ENCODE measurements around the gene ZSCAN16. TPM values are rescaled to one million over a fixed set of nuclear protein-coding genes. Genes with fewer than 3 reads are reported as not detected.

ZSCAN16 gene
- total and polyA plus RNA-seq, 2 experiments from 2014 or later = 4.7 to 12.9 TPM

DNA sequence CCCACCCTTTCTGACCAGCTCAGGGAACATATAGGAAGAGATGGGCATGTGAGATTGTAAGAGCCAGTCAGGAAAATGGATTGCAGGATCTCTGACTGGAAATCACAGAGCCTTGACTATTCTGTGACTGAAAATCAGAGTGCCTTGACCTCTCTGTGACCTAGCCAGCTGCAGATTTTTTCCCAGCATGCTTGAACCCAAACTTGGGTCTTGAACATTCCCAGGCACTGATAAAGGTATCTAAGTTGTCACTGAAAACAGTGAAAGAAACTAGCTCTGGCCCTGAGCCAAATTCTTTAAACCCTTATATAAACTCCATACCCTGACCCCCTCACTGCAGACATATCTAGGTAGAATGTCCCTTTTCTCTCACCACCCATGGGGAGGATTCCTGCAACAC lies 46.4 kb upstream of the ZSCAN16 start (continued):
- TF ChIP-seq, protein P1, sequence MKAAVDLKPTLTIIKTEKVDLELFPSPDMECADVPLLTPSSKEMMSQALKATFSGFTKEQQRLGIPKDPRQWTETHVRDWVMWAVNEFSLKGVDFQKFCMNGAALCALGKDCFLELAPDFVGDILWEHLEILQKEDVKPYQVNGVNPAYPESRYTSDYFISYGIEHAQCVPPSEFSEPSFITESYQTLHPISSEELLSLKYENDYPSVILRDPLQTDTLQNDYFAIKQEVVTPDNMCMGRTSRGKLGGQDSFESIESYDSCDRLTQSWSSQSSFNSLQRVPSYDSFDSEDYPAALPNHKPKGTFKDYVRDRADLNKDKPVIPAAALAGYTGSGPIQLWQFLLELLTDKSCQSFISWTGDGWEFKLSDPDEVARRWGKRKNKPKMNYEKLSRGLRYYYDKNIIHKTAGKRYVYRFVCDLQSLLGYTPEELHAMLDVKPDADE (IDR thresholded peaks at IDR 0.05) = no peak
- TF ChIP-seq JUNB (IDR thresholded peaks at IDR 0.05; ENCODE audit: unreplicated experiment) (no peak), EZH2phosphoT487 (IDR thresholded peaks at IDR 0.05; ENCODE audit: unreplicated experiment) (no peak), NANOG (IDR thresholded peaks at IDR 0.05; ENCODE audit: borderline replicate concordance) (no peak)
- TF ChIP-seq, protein P2, sequence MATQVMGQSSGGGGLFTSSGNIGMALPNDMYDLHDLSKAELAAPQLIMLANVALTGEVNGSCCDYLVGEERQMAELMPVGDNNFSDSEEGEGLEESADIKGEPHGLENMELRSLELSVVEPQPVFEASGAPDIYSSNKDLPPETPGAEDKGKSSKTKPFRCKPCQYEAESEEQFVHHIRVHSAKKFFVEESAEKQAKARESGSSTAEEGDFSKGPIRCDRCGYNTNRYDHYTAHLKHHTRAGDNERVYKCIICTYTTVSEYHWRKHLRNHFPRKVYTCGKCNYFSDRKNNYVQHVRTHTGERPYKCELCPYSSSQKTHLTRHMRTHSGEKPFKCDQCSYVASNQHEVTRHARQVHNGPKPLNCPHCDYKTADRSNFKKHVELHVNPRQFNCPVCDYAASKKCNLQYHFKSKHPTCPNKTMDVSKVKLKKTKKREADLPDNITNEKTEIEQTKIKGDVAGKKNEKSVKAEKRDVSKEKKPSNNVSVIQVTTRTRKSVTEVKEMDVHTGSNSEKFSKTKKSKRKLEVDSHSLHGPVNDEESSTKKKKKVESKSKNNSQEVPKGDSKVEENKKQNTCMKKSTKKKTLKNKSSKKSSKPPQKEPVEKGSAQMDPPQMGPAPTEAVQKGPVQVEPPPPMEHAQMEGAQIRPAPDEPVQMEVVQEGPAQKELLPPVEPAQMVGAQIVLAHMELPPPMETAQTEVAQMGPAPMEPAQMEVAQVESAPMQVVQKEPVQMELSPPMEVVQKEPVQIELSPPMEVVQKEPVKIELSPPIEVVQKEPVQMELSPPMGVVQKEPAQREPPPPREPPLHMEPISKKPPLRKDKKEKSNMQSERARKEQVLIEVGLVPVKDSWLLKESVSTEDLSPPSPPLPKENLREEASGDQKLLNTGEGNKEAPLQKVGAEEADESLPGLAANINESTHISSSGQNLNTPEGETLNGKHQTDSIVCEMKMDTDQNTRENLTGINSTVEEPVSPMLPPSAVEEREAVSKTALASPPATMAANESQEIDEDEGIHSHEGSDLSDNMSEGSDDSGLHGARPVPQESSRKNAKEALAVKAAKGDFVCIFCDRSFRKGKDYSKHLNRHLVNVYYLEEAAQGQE (IDR thresholded peaks at IDR 0.05; ENCODE audit: unreplicated experiment) = no peak

DNA sequence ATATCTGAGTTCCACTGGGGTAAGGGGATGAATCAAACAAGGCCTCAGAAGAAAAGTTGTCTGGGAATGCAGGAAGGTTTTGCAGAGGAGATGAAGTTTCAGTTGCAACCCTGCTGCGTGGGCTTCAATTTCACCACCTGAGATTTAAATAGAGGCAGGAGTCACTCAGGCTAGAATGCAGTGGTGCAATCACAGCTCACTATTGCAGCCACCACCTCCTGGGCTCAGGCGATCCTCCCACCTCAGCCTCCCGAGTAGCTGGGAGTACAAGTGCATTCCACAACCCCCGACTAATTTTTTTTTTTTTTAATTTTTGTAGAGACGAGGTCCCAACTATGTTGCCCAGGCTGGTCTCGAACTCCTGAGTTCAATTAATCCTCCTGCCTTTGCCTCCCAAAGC lies 45.6 kb upstream of the ZSCAN16 start:
- Histone ChIP-seq H3K36me3 (ENCODE audit: insufficient read depth) (peaks cover 2% of the 10 kb centered on the region; the same call in 1 of the 2 replicates), H3K4me3 (no peak overlapping the region), H3K27ac (ENCODE audit: low read depth) (no peak overlapping the region), H3K79me2 (replicated peaks; ENCODE audit: insufficient read depth) (peaks cover 23% of the 10 kb centered on the region), H3K27me3 (ENCODE audit: insufficient read depth) (no peaks in the 10 kb centered on the region), H2AFZ (no peak overlapping the region), H3K4me2 (no peak overlapping the region), H3K4me1 (ENCODE audit: insufficient read depth) (no peaks in the 10 kb centered on the region), H3F3A (replicated peaks; ENCODE audit: low read depth) (no peaks in the 10 kb centered on the region), H3K9me2 (ENCODE audit: insufficient read depth) (0 out of 2 replicates have a peak, but pooled peaks cover 7% of the 10 kb centered on the region), H4K20me1 (replicated peaks; ENCODE audit: insufficient read depth) (no peaks in the 10 kb centered on the region)
- Mint-ChIP-seq H3K4me3 (peak overlapping the region; percentile 29; the same call in 1 of the 3 replicates), H3K36me3 (ENCODE audit: low read depth) (peaks cover 22% of the 10 kb centered on the region), H3K4me1 (peaks cover 4% of the 10 kb centered on the region), H3K9me3 (peaks cover 25% of the 10 kb centered on the region), H3K27me3 (ENCODE audit: insufficient read depth, low read depth, poor library complexity) (peaks cover 14% of the 10 kb centered on the region), H3K27ac (no peak overlapping the region)
- DNase-seq (ENCODE audit: low spot score) = peak; percentile 4
- ATAC-seq = no peak
- no peak for TF ChIP-seq ZNF114 (CRISPR knock-in tag; IDR thresholded peaks at IDR 0.05)
- TF ChIP-seq POLR2AphosphoS5 (IDR thresholded peaks at IDR 0.05; ENCODE audit: low read depth) = no peak
- TF ChIP-seq EZH2 (IDR thresholded peaks at IDR 0.05; ENCODE audit: low read depth, unreplicated experiment) = no peak
- no peak for TF ChIP-seq STAT1 (IDR thresholded peaks at IDR 0.05; ENCODE audit: unreplicated experiment)
- TF ChIP-seq, protein P3, sequence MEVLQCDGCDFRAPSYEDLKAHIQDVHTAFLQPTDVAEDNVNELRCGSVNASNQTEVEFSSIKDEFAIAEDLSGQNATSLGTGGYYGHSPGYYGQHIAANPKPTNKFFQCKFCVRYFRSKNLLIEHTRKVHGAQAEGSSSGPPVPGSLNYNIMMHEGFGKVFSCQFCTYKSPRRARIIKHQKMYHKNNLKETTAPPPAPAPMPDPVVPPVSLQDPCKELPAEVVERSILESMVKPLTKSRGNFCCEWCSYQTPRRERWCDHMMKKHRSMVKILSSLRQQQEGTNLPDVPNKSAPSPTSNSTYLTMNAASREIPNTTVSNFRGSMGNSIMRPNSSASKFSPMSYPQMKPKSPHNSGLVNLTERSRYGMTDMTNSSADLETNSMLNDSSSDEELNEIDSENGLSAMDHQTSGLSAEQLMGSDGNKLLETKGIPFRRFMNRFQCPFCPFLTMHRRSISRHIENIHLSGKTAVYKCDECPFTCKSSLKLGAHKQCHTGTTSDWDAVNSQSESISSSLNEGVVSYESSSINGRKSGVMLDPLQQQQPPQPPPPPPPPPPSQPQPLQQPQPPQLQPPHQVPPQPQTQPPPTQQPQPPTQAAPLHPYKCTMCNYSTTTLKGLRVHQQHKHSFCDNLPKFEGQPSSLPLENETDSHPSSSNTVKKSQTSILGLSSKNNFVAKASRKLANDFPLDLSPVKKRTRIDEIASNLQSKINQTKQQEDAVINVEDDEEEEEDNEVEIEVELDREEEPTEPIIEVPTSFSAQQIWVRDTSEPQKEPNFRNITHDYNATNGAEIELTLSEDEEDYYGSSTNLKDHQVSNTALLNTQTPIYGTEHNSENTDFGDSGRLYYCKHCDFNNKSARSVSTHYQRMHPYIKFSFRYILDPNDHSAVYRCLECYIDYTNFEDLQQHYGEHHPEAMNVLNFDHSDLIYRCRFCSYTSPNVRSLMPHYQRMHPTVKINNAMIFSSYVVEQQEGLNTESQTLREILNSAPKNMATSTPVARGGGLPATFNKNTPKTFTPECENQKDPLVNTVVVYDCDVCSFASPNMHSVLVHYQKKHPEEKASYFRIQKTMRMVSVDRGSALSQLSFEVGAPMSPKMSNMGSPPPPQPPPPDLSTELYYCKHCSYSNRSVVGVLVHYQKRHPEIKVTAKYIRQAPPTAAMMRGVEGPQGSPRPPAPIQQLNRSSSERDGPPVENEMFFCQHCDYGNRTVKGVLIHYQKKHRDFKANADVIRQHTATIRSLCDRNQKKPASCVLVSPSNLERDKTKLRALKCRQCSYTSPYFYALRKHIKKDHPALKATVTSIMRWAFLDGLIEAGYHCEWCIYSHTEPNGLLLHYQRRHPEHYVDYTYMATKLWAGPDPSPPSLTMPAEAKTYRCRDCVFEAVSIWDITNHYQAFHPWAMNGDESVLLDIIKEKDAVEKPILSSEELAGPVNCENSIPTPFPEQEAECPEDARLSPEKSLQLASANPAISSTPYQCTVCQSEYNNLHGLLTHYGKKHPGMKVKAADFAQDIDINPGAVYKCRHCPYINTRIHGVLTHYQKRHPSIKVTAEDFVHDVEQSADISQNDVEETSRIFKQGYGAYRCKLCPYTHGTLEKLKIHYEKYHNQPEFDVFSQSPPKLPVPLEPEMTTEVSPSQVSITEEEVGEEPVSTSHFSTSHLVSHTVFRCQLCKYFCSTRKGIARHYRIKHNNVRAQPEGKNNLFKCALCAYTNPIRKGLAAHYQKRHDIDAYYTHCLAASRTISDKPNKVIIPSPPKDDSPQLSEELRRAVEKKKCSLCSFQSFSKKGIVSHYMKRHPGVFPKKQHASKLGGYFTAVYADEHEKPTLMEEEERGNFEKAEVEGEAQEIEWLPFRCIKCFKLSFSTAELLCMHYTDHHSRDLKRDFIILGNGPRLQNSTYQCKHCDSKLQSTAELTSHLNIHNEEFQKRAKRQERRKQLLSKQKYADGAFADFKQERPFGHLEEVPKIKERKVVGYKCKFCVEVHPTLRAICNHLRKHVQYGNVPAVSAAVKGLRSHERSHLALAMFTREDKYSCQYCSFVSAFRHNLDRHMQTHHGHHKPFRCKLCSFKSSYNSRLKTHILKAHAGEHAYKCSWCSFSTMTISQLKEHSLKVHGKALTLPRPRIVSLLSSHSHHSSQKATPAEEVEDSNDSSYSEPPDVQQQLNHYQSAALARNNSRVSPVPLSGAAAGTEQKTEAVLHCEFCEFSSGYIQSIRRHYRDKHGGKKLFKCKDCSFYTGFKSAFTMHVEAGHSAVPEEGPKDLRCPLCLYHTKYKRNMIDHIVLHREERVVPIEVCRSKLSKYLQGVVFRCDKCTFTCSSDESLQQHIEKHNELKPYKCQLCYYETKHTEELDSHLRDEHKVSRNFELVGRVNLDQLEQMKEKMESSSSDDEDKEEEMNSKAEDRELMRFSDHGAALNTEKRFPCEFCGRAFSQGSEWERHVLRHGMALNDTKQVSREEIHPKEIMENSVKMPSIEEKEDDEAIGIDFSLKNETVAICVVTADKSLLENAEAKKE (CRISPR knock-in tag; IDR thresholded peaks at IDR 0.05) = no peak
- TF ChIP-seq, protein P4, sequence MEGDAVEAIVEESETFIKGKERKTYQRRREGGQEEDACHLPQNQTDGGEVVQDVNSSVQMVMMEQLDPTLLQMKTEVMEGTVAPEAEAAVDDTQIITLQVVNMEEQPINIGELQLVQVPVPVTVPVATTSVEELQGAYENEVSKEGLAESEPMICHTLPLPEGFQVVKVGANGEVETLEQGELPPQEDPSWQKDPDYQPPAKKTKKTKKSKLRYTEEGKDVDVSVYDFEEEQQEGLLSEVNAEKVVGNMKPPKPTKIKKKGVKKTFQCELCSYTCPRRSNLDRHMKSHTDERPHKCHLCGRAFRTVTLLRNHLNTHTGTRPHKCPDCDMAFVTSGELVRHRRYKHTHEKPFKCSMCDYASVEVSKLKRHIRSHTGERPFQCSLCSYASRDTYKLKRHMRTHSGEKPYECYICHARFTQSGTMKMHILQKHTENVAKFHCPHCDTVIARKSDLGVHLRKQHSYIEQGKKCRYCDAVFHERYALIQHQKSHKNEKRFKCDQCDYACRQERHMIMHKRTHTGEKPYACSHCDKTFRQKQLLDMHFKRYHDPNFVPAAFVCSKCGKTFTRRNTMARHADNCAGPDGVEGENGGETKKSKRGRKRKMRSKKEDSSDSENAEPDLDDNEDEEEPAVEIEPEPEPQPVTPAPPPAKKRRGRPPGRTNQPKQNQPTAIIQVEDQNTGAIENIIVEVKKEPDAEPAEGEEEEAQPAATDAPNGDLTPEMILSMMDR (conservative IDR thresholded peaks at IDR 0.05; ENCODE audit: low read depth in 2 of 2) = no peak
- no peak for TF ChIP-seq CREB1 (CRISPR knock-in tag; IDR thresholded peaks at IDR 0.05; ENCODE audit: low read depth)
- TF ChIP-seq, protein P1 (IDR thresholded peaks at IDR 0.05) = no peak
